ENCODE measurements around the gene AGFG2. TPM values are rescaled to one million over a fixed set of nuclear protein-coding genes. Genes with fewer than 3 reads are reported as not detected.

The AGFG2 gene
- total RNA-seq, 1 donor from 2014 or later, result 4.0 TPM

- TF ChIP-seq, protein P1, sequence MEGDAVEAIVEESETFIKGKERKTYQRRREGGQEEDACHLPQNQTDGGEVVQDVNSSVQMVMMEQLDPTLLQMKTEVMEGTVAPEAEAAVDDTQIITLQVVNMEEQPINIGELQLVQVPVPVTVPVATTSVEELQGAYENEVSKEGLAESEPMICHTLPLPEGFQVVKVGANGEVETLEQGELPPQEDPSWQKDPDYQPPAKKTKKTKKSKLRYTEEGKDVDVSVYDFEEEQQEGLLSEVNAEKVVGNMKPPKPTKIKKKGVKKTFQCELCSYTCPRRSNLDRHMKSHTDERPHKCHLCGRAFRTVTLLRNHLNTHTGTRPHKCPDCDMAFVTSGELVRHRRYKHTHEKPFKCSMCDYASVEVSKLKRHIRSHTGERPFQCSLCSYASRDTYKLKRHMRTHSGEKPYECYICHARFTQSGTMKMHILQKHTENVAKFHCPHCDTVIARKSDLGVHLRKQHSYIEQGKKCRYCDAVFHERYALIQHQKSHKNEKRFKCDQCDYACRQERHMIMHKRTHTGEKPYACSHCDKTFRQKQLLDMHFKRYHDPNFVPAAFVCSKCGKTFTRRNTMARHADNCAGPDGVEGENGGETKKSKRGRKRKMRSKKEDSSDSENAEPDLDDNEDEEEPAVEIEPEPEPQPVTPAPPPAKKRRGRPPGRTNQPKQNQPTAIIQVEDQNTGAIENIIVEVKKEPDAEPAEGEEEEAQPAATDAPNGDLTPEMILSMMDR (IDR thresholded peaks at IDR 0.05; ENCODE audit: insufficient read depth, low read length, poor library complexity, severe bottlenecking), result no peak
- Histone ChIP-seq H3K27me3 (ENCODE audit: control insufficient read depth, insufficient read depth, low read length) (no peaks in the 10 kb centered on the region), H3K36me3 (ENCODE audit: control insufficient read depth, insufficient read depth, low read length) (no peaks in the 10 kb centered on the region), H3K4me3 (ENCODE audit: low read depth, low read length) (peak overlapping the region; percentile 51)
- DNase-seq (ENCODE audit: low read depth), result no peak
Observed at GRCh38 chr7:100602889-100603725, 64.1 kb downstream of the AGFG2 start.

DNA sequence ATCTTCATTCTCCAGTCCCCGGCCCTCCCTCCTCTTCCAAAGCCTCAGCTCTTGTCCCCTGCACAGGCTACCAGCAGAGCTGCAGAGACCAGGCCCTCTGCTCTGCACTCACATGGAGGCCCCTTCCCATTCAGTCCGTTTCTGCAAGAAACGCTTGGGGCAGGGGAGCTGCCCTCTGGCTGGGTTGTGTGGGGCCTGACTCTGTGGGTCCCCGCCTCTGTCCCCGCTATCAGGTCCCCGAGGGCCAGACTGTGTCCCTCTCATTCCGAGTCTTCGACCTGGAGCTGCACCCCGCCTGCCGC, 64.7 kb downstream of the AGFG2 start:
- no peaks in the 10 kb centered on the region for H3K27me3 ChIP-seq (ENCODE audit: control insufficient read depth, insufficient read depth, low read length)
- TF ChIP-seq, protein P1 (IDR thresholded peaks at IDR 0.05; ENCODE audit: insufficient read depth, low read length, poor library complexity, severe bottlenecking), result no peak
- DNase-seq (ENCODE audit: low read depth), result no peak
- H3K36me3 ChIP-seq (ENCODE audit: control insufficient read depth, insufficient read depth, low read length), result no peaks in the 10 kb centered on the region
- peak overlapping the region; percentile 51 for H3K4me3 ChIP-seq (ENCODE audit: low read depth, low read length)

- no peak for DNase-seq (ENCODE audit: low read depth)
- no peaks in the 10 kb centered on the region for H3K36me3 ChIP-seq (ENCODE audit: control insufficient read depth, insufficient read depth, low read length)
- H3K4me3 ChIP-seq (ENCODE audit: low read depth, low read length), result peak overlapping the region; percentile 51
- TF ChIP-seq, protein P1 (IDR thresholded peaks at IDR 0.05; ENCODE audit: insufficient read depth, low read length, poor library complexity, severe bottlenecking), result peak; percentile 54
- no peaks in the 10 kb centered on the region for H3K27me3 ChIP-seq (ENCODE audit: control insufficient read depth, insufficient read depth, low read length)
Observed at GRCh38 chr7:100604028-100604975, 65.3 kb downstream of the AGFG2 start.

- Histone ChIP-seq H3K36me3 (ENCODE audit: control insufficient read depth, insufficient read depth, low read length) (no peaks in the 10 kb centered on the region), H3K27me3 (ENCODE audit: control insufficient read depth, insufficient read depth, low read length) (no peaks in the 10 kb centered on the region), H3K4me3 (ENCODE audit: low read depth, low read length) (peak overlapping the region; percentile 51)
- DNase-seq (ENCODE audit: low read depth), result no peak
- TF ChIP-seq, protein P1 (IDR thresholded peaks at IDR 0.05; ENCODE audit: insufficient read depth, low read length, poor library complexity, severe bottlenecking), result no peak
Observed at GRCh38 chr7:100604976-100605911, 66.2 kb downstream of the AGFG2 start.

GRCh38 chr7:100606313-100606712, 67.3 kb downstream of the AGFG2 start:
- TF ChIP-seq, protein P1 (IDR thresholded peaks at IDR 0.05; ENCODE audit: insufficient read depth, low read length, poor library complexity, severe bottlenecking), result no peak

More at GRCh38 chr7:100606313-100606712, 67.3 kb downstream of the AGFG2 start:
- no peaks in the 10 kb centered on the region for H3K27me3 ChIP-seq (ENCODE audit: control insufficient read depth, insufficient read depth, low read length)
- H3K36me3 ChIP-seq (ENCODE audit: control insufficient read depth, insufficient read depth, low read length), result no peaks in the 10 kb centered on the region
- no peak overlapping the region for H3K4me3 ChIP-seq (ENCODE audit: low read depth, low read length)
- no peak for DNase-seq (ENCODE audit: low read depth)
